ENCODE results near the gene MACROD2.

- TF ChIP-seq POLR2AphosphoS5 (IDR thresholded peaks at IDR 0.05), result no peak
- TF ChIP-seq, protein P1, sequence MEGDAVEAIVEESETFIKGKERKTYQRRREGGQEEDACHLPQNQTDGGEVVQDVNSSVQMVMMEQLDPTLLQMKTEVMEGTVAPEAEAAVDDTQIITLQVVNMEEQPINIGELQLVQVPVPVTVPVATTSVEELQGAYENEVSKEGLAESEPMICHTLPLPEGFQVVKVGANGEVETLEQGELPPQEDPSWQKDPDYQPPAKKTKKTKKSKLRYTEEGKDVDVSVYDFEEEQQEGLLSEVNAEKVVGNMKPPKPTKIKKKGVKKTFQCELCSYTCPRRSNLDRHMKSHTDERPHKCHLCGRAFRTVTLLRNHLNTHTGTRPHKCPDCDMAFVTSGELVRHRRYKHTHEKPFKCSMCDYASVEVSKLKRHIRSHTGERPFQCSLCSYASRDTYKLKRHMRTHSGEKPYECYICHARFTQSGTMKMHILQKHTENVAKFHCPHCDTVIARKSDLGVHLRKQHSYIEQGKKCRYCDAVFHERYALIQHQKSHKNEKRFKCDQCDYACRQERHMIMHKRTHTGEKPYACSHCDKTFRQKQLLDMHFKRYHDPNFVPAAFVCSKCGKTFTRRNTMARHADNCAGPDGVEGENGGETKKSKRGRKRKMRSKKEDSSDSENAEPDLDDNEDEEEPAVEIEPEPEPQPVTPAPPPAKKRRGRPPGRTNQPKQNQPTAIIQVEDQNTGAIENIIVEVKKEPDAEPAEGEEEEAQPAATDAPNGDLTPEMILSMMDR (IDR thresholded peaks at IDR 0.05), result no peak
- no peak for TF ChIP-seq POLR2A (IDR thresholded peaks at IDR 0.05)
These were observed 1589.2 kb downstream of the MACROD2 start for GRCh38 chr20:15584507-15584906.
